Lung microvascular endothelial cell (primary cell): ENCODE results near the gene CABLES2. TPM values are rescaled to one million over a fixed set of nuclear protein-coding genes. Genes with fewer than 3 reads are reported as not detected.

Experiments used
- DNase-seq, 2 donors: peaks; one replicate each; pipeline versions ENCODE4 v3.0.0 to v3.0.0-alpha.2; 2010; ENCODE audit warnings: low read depth in 2 of 2
- total RNA-seq: library from RNA; depleted of rRNA; stranded (reverse); fragments of >200 nt; gene quantifications from 2 replicates; pipeline ENCODE4 v1.2.1, GENCODE V29; 2014

CABLES2 gene
- total RNA-seq, 1 donor from 2014 or later, result 0.40 TPM

DNA sequence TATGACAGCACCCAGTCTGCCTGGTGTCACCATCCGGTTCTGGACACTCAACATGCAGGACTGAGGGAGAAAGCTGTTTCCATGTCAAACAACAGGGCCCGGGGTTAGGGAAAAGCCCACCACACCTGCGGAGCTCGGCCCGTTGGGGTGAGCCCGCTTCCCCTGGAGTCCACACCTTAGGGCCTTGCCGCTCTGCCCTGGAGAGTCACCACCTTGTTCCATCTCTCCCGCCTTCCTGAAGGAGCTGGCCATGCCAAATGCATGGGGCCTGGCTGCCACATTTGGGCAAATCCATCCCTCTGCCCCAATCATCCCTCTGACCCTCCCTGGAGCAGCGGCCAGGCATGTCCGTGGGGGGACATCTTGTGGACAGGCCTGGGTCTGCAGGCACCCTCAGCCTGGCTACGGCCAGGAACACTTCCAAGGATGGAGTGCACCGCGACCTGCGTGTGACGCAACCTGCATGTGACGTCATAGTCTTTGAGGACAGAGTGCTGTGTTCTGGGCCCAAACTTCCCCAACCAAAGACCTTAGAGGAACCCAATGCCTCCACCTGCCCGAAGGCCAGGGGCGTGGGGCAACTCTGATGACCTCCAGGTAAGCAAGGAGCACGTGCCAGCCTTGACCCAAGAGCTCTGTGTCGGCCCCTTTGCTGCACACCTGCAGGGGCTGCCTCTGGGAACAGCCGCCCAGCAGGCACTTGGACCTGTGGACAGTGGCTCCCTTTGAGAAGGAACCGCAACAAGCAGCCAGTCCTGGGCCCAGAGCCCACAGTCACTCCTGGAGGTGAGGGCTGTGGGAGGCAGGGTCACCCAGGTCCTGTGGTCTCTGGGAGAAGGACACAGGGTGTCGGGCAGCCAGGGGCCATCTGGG lies 1.7 kb downstream of the CABLES2 start:
- peak; percentile 55 to 58 for DNase-seq

DNA sequence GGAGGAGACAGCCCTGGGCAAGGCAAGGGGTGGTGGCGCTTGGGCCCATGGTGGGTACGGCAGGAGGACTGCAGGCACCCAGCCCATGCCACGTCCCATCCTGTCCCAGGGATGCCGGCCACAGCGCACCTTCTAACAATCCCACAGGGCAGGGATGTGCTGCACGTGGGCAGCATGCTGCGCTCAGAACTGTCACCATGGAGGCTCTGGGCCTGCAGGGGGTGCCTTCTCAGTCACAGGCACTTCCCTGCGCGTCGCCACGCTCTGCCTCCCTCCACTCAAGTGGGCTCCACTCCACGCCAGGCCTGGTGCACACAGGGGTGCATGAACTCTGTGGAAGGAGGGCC lies 2.4 kb downstream of the CABLES2 start:
- DNase-seq, result no peak

DNA sequence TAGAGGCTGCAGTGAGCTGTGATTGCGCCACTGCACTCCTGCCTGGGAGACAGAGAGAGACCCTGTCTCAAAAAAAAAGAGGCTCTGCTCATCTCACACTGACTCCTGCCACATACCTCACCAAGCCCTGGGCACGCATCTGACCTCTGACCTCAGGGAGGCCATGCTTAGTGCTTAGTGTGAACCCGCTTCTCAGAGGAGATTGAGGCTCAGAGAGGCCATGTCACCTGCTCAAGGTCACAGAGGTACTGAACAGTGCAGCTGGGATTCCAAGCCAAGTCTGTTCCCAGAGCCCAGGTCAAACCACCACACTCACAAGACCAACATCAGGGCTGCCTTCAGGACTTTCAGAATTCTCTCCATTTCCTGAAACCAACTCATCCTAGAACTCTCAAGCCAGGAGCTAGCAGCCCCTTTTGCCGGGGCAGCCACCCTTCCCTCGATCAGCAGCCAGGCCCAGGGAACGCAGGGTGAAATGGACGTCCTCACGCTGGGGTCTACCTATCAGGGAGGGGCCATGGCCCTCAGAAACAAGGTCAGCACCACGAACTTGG lies 2.9 kb downstream of the CABLES2 start:
- no peak for DNase-seq

DNA sequence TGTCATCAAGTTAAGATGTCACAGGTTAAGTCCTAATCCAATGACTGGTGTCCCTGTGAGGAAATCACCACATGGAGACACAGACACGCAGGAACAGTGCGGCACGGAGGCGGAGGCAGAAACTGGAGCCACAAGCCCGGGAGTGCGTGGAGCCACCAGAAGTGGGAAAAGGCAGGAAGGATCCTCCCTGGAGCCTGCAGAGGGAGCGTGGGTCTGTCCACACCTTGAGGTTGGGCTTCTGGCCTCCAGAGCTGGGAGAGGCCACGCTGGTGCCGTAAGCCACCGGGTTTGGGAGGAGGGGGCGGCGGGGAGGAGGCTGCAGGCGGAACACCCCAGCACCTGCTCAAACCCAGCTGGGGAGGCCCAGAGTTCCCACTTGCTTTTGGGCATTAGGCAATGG lies 3.8 kb downstream of the CABLES2 start:
- DNase-seq, result no peak

DNA sequence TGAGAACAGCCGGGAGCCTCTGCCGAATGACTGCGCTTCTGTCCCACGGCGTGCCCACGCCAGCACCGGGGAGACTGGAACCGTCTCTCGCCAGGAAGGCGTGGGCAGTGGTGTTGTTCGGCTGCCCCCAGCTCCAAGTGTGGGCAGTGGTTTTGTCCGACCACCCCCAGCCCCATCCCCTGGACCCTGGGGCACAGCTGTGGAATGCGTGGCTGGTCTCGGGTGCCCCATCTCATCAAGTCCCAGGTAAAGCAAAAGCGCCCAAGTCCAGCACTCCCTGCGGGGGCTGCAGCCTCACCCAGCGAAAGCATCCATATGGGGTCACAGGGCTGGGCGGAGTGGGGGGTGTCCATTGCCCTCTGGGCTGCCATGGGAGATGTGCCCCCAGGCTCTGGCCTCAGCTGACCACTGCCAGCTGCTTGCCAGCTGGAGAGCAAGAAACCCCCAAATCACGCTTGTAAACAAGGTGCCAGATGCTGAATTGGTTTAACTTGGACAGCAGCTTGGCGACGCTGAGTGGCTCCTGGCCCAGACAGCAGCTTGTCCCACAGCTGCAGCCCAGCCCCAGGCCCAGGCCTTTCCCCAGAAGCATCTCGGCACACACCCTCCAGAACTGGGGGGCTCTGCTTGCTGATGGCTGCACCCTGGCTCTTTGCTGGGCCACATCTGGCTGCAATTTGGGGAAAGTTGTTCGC lies 4.5 kb downstream of the CABLES2 start:
- no peak for DNase-seq

DNA sequence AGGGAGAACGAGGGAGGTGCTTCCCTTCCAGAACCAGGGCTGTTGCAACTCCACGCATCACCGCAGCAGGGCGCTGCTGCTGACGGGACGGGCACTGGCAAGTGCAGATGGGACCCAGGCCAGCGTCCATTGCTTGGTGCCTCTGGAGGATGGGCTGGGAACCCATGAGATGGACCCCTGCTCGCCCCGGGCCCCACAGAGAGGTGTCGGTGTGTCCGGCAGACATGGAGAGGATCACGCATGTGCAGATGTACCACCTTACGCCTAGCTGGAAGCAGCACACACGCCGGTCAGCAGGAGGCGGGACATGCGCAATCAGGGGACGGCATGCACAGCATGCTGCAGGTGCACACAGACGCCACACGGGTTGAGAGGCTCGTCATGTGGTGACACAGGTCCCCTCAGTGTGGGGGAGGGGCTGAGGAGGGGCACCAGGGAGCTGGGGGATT lies 5.7 kb downstream of the CABLES2 start:
- peak in 1 of 2 donors; percentile 22 for DNase-seq

DNA sequence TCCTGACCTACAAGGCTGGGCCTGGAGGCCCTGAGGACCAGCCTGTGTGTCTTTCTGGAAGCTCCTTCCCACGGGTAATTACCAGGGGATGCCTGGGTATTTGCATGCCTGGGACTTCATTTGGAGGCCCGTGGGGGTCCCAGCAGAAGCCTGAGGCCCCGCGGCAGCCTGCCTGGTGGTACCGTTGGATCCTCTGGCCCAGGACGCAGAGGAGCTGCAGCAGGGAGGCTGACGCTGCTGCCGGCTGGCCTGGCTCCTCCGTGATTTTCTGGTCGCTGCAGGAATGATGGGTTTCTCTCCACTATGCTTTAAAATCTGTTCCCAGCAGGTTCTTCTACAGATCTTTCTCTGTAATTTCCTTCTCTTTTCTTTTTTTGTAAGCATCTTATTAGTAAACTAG lies 6.5 kb downstream of the CABLES2 start:
- no peak for DNase-seq

DNA sequence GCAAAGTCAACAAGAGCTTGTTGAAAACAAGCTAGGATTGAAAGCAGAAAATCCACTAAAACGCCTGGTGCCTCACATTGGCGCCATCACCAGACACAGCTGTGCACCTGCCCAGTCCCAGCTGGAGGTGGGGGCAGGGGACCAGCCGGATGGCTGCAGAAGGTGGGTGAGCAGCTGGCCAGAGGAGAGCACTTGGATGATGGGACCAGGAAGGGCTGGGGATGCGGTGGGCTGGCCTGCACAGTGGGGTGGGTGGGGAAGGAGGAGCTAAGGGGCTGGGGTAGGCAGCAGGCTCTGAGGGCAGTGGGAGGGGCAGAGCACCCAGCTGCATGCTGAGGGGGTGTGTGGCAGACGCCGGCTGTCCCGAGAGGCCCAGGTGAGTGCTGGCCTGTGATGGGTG lies 7.1 kb downstream of the CABLES2 start:
- no peak for DNase-seq

DNA sequence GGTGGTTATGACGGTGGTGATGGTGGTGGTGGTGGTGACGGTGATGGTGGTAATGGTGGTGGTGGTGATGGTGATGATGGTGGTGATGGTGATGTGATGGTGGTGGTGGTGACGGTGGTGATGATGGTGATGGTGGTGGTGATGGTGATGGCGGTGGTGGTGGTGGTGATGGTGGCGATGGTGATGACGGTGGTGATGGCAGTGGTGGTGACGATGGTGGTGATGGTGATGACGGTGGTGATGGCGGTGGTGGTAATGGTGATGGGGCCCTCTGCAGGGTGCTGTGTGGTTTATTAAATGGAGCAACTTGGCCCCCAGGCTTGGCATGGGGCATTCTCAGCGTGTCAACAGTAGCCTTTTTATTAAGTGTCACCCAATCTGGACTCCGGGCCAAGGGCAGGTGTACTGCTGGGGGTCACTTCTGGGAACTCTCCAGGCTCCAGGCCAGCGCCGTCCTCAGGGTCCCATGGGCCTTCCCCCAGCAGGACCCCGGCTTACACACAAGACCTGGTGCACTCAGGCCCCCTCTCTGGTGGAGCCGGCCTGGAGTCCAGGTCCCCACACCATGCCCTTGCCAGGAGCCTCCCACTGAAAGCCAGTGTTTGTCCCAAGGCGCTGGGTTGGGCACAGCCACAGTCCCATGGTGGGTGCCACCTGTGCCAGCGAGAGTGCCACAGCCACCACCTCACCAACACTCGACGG lies 8.8 kb downstream of the CABLES2 start:
- DNase-seq, result no peak

DNA sequence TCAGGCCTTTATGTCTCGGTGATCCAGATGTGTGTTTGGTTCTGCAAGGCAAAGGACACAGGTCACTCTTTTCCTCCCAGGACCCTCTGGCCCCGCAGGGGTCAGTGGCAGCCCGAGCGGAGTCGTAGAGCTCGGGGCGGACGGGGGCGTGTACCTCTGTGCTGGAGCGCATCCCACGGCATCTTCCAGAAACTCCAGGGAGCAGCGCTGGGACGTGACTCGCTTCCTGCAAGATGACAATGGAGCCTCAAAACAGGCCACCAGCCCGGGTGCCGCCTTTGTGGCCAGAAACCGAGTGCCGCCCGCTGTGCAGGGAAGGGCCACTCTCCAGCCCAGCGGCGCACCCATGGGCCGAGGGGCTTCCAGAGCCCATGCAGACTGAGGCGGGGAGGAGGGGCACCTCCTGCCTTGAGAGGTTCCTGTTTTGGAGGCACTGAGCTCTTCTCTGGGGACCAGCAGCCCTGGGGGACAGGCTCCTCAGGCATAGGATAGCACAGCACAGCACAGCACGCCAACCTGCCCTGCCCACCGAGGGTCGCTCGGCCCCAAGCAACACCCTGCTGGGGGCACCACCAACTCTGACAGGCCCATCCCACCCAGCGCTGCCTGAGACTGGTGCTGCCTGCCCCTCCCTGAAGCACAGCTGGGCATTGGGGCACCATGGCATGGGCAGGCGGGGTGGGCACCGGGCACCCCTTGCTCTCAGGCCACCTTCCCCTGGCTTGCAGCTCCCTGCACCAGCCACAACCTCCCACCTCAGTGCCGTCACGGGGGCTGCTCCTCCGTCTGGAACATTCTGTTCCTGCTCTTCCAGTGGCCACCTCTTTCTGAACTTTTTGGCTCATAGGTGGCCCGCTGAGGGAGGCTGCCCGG lies 10.5 kb downstream of the CABLES2 start:
- DNase-seq, result peak in 1 of 2 donors; percentile 34

DNA sequence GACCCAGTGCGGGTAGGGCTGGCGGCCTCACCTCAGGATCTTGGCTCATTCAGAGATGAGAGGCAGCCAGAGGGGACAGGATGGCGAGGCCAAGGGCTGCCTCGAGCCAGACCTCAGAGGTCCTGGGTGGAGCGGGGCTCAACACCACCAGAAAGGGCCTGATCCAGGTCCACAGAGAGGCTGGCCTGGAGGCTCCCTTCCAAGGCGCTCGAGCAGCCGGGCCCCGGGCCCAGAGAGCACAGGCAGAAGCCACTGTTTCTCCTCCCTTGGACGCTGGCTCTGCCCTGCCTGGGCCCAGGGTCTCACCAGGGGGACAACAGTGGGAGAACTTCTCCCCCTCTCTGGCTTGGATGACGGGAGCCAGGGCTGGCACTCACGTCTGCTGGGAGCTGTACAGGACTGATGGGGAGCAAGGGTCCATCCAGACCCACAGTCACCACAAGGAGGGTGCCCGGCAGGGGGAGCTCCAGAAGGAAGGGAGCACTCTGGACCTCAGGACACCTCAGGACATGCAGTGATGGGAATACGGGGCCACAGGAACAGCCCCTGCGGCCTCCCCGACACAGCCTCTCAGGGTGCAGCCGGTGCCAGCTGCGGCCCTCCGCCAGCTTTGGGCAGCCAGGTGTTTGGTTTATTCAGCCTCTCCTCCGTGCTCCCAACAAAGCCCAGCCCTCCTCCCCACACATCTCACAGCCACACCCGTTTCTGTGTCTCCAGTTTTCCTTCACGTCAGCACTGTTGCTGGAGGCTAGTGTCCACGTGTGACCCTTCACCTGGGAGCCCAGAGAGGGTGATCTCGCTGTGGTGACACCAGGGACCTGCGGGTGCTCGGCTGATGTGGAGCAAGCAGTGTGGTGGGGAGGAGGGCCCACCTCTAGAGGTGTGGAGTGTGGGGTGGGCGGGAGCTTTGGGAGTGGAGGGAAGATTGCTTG lies 11.5 kb downstream of the CABLES2 start:
- DNase-seq, result no peak

DNA sequence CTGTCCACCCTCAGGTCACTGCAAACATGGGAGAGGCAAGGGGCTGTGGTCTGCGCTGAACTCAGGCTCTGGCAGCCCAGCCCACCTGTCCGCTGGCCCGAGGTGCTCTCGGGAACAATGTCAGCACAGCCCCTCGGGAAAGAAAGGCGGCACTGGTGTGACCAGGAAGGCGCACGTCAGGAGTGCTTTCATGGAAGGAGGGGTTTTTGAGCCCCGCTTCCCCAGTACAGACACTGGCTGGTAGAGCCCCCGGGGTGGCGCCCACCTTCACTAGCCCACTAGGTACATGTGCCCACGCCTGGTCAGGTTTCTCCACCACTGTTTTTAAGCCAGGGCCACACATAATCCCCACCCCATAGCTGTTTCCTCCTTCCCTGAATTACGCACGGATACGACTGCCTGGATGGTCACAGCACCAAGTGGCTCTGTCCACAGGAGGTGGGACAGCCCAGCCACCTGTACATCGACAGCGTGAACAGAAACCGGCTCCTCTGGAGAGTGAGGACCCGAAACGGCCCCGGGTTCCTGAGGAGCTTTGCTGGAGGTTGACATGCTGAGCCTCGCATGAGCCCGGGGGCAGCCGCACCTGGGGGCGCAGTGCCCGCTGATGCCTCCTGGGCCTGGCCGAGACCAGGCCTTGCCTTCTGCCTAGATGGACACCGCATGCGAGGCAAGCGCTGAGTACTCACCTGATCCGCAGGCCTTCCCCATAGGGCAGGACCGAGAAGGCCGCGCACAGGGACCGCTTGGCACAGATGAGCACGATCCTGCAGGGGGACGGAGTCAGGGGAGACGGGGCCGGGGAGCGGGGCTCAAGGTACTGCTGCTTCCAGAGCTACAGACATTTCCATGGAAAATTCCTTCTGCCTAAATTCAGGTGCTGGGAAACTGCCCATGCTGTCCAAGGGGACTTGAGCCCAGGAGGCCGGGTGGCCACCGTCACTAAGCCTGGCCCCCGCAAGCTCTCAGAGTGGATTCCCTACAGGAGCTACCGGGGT lies 12.5 kb downstream of the CABLES2 start:
- no peak for DNase-seq

DNA sequence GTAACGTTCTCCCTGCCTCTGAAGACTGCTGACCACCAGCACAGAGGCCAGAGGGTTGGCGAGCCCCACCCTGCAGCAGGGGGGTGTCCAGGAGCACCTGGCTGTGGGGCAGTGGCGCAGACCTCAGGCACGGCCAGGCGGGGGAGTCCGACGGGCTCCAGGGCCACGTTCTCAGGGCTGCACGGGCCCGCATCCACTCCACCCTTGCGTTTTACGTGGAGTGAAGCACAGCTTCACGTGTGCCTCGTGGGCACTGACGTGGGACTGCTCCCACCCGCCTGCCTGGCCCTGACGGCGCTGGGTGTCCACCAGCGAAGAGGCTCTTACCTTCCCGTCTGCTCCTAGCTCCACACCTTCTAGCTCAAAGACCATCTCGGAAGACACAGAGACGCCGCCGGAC lies 13.3 kb downstream of the CABLES2 start:
- no peak for DNase-seq

DNA sequence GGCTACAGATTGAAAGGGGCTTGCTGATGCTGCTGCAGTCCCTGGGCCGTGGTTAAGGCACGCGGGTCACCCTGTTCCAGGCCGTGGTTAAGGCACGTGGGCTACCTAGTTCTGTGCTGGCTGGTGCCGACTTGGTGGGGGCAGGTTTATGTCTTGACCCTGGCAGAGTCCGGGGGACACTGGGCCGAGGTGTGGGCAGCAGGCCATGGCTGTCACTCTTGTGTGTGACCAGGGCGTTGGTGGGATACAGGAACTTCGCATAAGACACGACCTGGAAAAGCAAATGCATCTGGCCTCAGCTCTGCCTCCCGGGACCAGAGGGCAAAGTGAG lies 13.8 kb downstream of the CABLES2 start:
- DNase-seq, result no peak

DNA sequence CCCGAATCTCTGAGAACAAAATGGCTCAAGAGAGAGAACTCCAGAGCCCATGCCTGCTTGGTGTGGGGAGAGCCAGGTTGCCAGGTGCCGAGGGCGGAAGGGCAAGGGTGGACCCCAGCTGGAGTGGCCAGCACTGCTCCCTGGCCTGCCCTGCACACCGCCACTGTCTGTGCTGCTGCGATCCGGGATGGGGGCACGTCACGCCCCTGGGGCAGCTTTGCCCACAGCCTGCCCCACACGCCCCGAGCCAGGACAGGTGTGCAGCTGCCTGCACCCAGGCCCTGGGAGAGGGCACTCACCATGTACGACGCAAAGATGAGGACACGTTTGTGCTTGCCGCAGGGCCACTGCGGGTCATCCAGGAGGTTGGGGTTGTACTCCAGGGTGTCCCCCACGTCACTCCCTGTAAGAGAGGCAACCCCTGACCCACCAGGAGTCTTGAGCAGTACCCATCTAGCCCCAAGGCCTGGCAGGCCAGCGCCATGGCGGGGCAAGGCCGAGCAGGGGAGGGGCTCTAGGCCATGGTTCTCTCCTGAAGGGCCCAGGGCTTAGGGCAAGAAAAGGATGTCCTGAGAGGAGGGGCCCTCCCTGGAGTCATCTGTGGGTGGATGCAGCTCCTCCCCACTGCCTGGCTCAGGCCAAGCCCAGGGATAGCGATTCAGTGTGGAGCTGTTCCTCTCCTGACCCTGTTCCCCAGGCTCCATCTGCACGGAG lies 14.3 kb downstream of the CABLES2 start:
- DNase-seq, result no peak

DNA sequence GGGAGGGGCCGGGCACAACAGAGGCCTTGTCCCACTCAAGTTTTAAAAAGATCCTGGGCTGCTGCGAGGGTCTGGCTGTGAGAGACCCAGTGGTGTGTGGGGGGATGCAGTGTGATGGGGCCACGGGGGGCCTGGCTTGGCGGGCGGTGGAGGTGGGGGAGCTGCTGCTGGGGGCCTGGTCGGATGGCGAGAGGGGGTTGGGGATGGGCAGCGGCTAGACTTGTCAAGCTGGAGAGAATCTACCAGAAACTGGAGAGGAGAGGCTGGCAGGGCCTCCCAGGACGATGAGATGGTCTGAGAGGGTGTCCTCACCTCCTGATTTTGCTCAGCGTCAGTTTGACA lies 15.0 kb downstream of the CABLES2 start:
- no peak for DNase-seq

DNA sequence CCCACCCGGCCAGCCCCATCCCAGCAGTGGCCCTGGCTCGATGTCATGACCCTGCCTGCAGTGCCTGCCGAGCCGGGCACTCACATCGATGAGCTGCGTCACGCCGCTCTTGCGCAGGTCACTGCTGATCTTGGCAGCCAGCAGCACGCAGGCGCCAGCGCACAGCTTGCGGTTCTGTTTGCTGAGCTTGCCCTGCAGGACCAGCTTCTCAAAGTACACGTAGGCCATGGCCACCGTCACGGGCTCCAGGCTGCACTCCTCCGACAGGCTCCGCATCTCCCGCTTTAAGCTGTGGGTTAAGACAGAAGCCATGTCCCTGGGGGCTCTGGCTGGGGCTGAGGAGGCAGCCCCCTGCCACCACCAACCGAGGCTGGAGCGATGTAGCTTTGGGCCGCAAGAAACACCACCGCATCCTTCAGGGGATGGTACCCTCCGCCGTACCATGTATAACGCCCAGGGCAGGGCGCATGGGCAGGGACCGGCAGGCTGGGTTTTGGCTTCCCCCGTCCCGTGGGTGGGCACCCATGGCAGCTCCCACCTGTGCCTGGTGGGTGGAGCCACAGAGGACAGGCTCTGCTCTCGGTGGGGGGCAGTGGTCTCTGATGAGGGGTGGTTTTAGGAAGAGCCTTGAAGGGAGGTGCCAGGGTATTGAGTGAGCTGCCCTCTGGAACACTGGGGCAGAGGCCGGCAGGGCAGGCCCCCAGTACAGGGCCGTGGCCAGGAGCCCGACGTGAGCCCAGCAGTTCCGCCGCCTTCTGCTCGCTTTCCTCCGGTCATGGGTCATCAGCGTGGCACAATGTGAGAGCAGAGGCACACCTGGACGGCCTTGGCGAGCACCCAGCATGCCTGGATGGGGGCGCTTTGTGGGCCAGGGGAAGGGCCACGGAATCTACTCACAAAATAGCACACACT lies 15.7 kb downstream of the CABLES2 start:
- DNase-seq, result no peak
